ENCODE results near the gene PRDM16.

GRCh38 chr1:3211582-3212375 lies 142.8 kb downstream of the PRDM16 start:
- TF ChIP-seq, protein P1, sequence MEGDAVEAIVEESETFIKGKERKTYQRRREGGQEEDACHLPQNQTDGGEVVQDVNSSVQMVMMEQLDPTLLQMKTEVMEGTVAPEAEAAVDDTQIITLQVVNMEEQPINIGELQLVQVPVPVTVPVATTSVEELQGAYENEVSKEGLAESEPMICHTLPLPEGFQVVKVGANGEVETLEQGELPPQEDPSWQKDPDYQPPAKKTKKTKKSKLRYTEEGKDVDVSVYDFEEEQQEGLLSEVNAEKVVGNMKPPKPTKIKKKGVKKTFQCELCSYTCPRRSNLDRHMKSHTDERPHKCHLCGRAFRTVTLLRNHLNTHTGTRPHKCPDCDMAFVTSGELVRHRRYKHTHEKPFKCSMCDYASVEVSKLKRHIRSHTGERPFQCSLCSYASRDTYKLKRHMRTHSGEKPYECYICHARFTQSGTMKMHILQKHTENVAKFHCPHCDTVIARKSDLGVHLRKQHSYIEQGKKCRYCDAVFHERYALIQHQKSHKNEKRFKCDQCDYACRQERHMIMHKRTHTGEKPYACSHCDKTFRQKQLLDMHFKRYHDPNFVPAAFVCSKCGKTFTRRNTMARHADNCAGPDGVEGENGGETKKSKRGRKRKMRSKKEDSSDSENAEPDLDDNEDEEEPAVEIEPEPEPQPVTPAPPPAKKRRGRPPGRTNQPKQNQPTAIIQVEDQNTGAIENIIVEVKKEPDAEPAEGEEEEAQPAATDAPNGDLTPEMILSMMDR (IDR thresholded peaks at IDR 0.05; ENCODE audit: low read length) = no peak
- no peak for TF ChIP-seq EZH2 (IDR thresholded peaks at IDR 0.05; ENCODE audit: borderline replicate concordance, low read length)

Data from OCI-LY1 (cell line).